ENCODE data around the gene PARN.

DNA sequence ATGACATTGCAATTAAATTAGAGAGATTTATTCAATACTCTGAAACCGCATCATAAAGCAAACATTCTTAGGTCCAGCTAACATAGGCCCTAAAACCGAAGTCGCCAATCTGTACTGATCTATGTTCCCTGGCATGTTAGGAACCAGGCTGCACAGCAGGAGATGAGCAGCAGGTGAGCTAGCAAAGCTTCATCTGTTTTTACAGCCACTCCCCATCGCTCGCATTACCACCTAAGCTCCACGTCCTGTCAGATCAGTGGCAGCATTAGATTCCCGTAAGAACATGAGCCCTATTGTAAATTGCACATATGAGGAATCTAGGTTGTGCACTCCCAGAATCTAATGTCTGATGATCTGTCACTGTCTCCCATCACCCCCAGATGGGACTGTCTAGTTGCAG, 91.5 kb downstream of the PARN start:
- TF ChIP-seq CTCF (IDR thresholded peaks at IDR 0.05) (no peak), POLR2A (IDR thresholded peaks at IDR 0.05) (no peak), POLR2AphosphoS5 (IDR thresholded peaks at IDR 0.05) (no peak)

Data from sigmoid colon (tissue), 4 donors.